Right cardiac atrium (tissue), 5 donors: Measurements from ENCODE around the gene FGA. TPM values are rescaled to one million over a fixed set of nuclear protein-coding genes. Genes with fewer than 3 reads are reported as not detected.

Experiments
- ATAC-seq, 2 donors: fragments of 200-7000 bp; cut with Tn5 transposase; one replicate each; pipeline versions ENCODE4 v1.8.0 to v1.9.1; 2020; ENCODE audit warnings: moderate library complexity in 2 of 2, mild to moderate bottlenecking in 1 of 2
- DNase-seq, 3 donors: peaks; one replicate each; pipeline ENCODE4 v3.0.0-alpha.2; 2020
- H3K27ac ChIP-seq: one replicate; pipeline ENCODE4 v1.5.1; 2013; ENCODE audit warnings: mild to moderate bottlenecking, low read length, control low read depth, moderate library complexity
- H3K27me3 ChIP-seq: one replicate; pipeline ENCODE4 v1.6.1; 2013; ENCODE audit not compliant: control insufficient read depth, insufficient read depth
- H3K4me1 ChIP-seq: one replicate; pipeline ENCODE4 v1.6.1; 2013; ENCODE audit warnings: low read length; ENCODE audit not compliant: control insufficient read depth, insufficient read depth
- H3K4me3 ChIP-seq: one replicate; pipeline ENCODE4 v1.5.1; 2013; ENCODE audit warnings: low read length, control low read depth
- H3K9me3 ChIP-seq: one replicate; pipeline ENCODE4 v1.6.1; 2013; ENCODE audit warnings: low read length; ENCODE audit not compliant: control insufficient read depth
- WGBS: extraction: QIAGEN DNeasy Blood & Tissue Kit; methylation state at CpG from one replicate; pipeline ENCODE4 v1.1.7; 2013; 5-methylcytosine and 5-hydroxymethylcytosine counted together
- intact Hi-C, 4 donors: fragments of 100-400 bp; cut with DNase I; formaldehyde crosslinking; loops; one replicate each; pipeline versions ENCODE4 v1.11.0 to v1.14.0; 2022 to 2023
- polyA plus RNA-seq: library from polyadenylated mRNA; stranded (reverse); fragments of 200-250 nt; gene quantifications from one replicate; pipeline ENCODE4 v1.2.3, GENCODE V29; 2013
- total RNA-seq, 4 donors: library from RNA; stranded (reverse); fragmentation: NEBNext Ultra II Directional; extraction: Animal tissue kit (Norgen Biotek cat#: 25700); gene quantifications; one replicate each; pipeline ENCODE4 v1.2.1, GENCODE V29; 2021
- donor health status: healthy with polysubstance abuse.
- donor health status: DM: no; HTN: yes; CAD: no.
- donor health status: DM: no; HTN: no; CAD: no.
- donor health status: DM: no; HTN: yes; CAD: no; lungs with severe emphysema.
- donor health status: DM: yes; HTN: yes; CAD: no.

Gene FGA
- total and polyA plus RNA-seq, 5 donors: 0.32 to 2.1 TPM; not detected in 3

GRCh38 chr4:154618708-154619315 is 28.3 kb upstream of the FGA start:
- ATAC-seq: peak in 1 of 2 donors; percentile 40
- peak in 2 of 3 donors; percentile 34 to 68 for DNase-seq
- intact Hi-C loops: loop anchor here in 2 of 4 donors (5.0 kb wide), 2 partner anchors 62 to 67 kb away; partner anchors contain the start of gene PLRG1 (in 1 of the 2)
- Histone ChIP-seq H3K4me3 (no peak overlapping the region), H3K9me3 (no peaks in the 10 kb centered on the region), H3K4me1 (no peaks in the 10 kb centered on the region), H3K27me3 (no peaks in the 10 kb centered on the region), H3K27ac (no peak overlapping the region)
- 34% methylated on average over 4 of the region's 4 CpGs for WGBS

GRCh38 chr4:154617820-154618317 is 27.3 kb upstream of the FGA start:
- intact Hi-C loops: loop anchor here in 2 of 4 donors (5.0 kb wide), 2 partner anchors 61 to 66 kb away; partner anchors contain the start of gene PLRG1 (in 1 of the 2)
- 70% methylated on average over 5 of the region's 5 CpGs for WGBS

GRCh38 chr4:154616731-154617130 is 26.2 kb upstream of the FGA start:
- DNase-seq: no peak
- H3K4me1 ChIP-seq: no peaks in the 10 kb centered on the region
- no peaks in the 10 kb centered on the region for H3K9me3 ChIP-seq
- no peak for ATAC-seq
- H3K4me3 ChIP-seq: no peak overlapping the region
- WGBS: 68% methylated on average over 2 of the region's 2 CpGs
- H3K27ac ChIP-seq: no peak overlapping the region
- intact Hi-C loops: loop anchor here in 2 of 4 donors (5.0 kb wide), 2 partner anchors 59 to 64 kb away; partner anchors contain the start of gene PLRG1 (in 1 of the 2)
- no peaks in the 10 kb centered on the region for H3K27me3 ChIP-seq

More at GRCh38 chr4:154617820-154618317, 27.3 kb upstream of the FGA start:
- Histone ChIP-seq H3K27me3 (no peaks in the 10 kb centered on the region), H3K27ac (no peak overlapping the region), H3K4me3 (no peak overlapping the region), H3K9me3 (no peaks in the 10 kb centered on the region), H3K4me1 (no peaks in the 10 kb centered on the region)
- ATAC-seq (no peak), DNase-seq (no peak)

- intact Hi-C loops: loop anchor here in 2 of 4 donors (5.0 kb wide), 2 partner anchors 59 to 64 kb away; partner anchors contain the start of gene PLRG1 (in 1 of the 2)
- no peaks in the 10 kb centered on the region for H3K9me3 ChIP-seq
- ATAC-seq (no peak), DNase-seq (no peak)
- H3K4me1 ChIP-seq: no peaks in the 10 kb centered on the region
- no peak overlapping the region for H3K27ac ChIP-seq
- WGBS: 57% methylated on average over 4 of the region's 4 CpGs
- no peak overlapping the region for H3K4me3 ChIP-seq
- H3K27me3 ChIP-seq: no peaks in the 10 kb centered on the region
Measured at GRCh38 chr4:154616287-154616686, 25.7 kb upstream of the FGA start.

- Histone ChIP-seq H3K27me3 (no peaks in the 10 kb centered on the region), H3K9me3 (no peaks in the 10 kb centered on the region), H3K4me3 (no peak overlapping the region), H3K4me1 (no peaks in the 10 kb centered on the region), H3K27ac (no peak overlapping the region)
- ATAC-seq (no peak), DNase-seq (no peak)
- intact Hi-C loops: loop anchor here in 2 of 4 donors (5.0 kb wide), 2 partner anchors 58 to 63 kb away; partner anchors contain the start of gene PLRG1 (in 1 of the 2)
- WGBS: 92% methylated on average over 1 of the region's 1 CpG
Measured at GRCh38 chr4:154615211-154615610, 24.7 kb upstream of the FGA start.

- Histone ChIP-seq H3K9me3 (no peaks in the 10 kb centered on the region), H3K4me1 (no peaks in the 10 kb centered on the region), H3K4me3 (no peak overlapping the region), H3K27ac (no peak overlapping the region), H3K27me3 (no peaks in the 10 kb centered on the region)
- ATAC-seq: no peak
- no peak for DNase-seq
- intact Hi-C loops: no loop called here
Measured at GRCh38 chr4:154614306-154614705, 23.8 kb upstream of the FGA start.

GRCh38 chr4:154612472-154613414 is 22.2 kb upstream of the FGA start, which contains the start of gene FGG:
Gene FGG, minus strand, starts transcription at chr4:154612656. Its CDS starts 47 bp downstream, at chr4:154612609.
- Histone ChIP-seq H3K27me3 (peaks cover 4% of the 10 kb centered on the region), H3K4me1 (no peaks in the 10 kb centered on the region), H3K4me3 (no peak within 1 kb of the TSS), H3K9me3 (no peaks in the 10 kb centered on the region), H3K27ac (no peak within 1 kb of the TSS)
- intact Hi-C loops: no loop called here
- 69% methylated on average over 7 of the region's 7 CpGs for WGBS
- DNase-seq: no peak
- ATAC-seq: no peak

- intact Hi-C loops: no loop called here
- Histone ChIP-seq H3K4me3 (no peak overlapping the region), H3K9me3 (no peaks in the 10 kb centered on the region), H3K27me3 (peaks cover 4% of the 10 kb centered on the region), H3K27ac (no peak overlapping the region), H3K4me1 (no peaks in the 10 kb centered on the region)
- WGBS: 79% methylated on average over 1 of the region's 1 CpG
- ATAC-seq (no peak), DNase-seq (no peak)
Measured at GRCh38 chr4:154611833-154612232, 21.3 kb upstream of the FGA start.

GRCh38 chr4:154610582-154610981 is 20.0 kb upstream of the FGA start:
- Histone ChIP-seq H3K9me3 (no peaks in the 10 kb centered on the region), H3K27ac (no peak overlapping the region), H3K4me3 (no peak overlapping the region), H3K4me1 (no peaks in the 10 kb centered on the region), H3K27me3 (peaks cover 4% of the 10 kb centered on the region)
- DNase-seq (no peak), ATAC-seq (no peak)
- WGBS: 50% methylated on average over 4 of the region's 4 CpGs
- intact Hi-C loops: no loop called here

GRCh38 chr4:154609532-154609931 is 19.0 kb upstream of the FGA start:
- no peaks in the 10 kb centered on the region for H3K4me1 ChIP-seq
- H3K4me3 ChIP-seq: no peak overlapping the region
- 83% methylated on average over 4 of the region's 4 CpGs for WGBS
- H3K27ac ChIP-seq: no peak overlapping the region
- intact Hi-C loops: no loop called here
- no peak for DNase-seq
- peaks cover 4% of the 10 kb centered on the region for H3K27me3 ChIP-seq
- ATAC-seq: no peak
- no peaks in the 10 kb centered on the region for H3K9me3 ChIP-seq
